ENCODE results near the gene RTN3.
A peak's percentile ranks its signal among the peaks of the same experiment; 100 is the strongest.

GRCh38 chr11:63682066-63683021 is 1.0 kb downstream of the RTN3 start:
- TF ChIP-seq POLR2A (IDR thresholded peaks at IDR 0.05) = no peak
- no peak for TF ChIP-seq EP300 (IDR thresholded peaks at IDR 0.05)
- TF ChIP-seq CTCF (IDR thresholded peaks at IDR 0.05) = peak in 1 of 4 experiments; percentile 12

All from gastroesophageal sphincter (tissue), 3 donors.